Left lung (tissue), 10 donors: ENCODE measurements around the gene HDAC4. TPM values are rescaled to one million over a fixed set of nuclear protein-coding genes. Genes with fewer than 3 reads are reported as not detected.

ENCODE experiments used
- ATAC-seq: fragments of 200-7000 bp; cut with Tn5 transposase; one replicate; pipeline ENCODE4 v1.9.1; 2020; ENCODE audit warnings: moderate library complexity
- DNase-seq, 4 donors: peaks; one replicate each; pipeline ENCODE4 v3.0.0-alpha.2; 2013 to 2020
- H3K27ac ChIP-seq, 2 donors: fragments of 200-600 bp; sonication (generic) in 1 of 2; one replicate each; pipeline versions ENCODE4 v1.5.0 to v1.8.0; 2020 to 2021
- H3K27me3 ChIP-seq, 2 donors: fragments of 200-600 bp; sonication (generic) in 1 of 2; one replicate each; pipeline versions ENCODE4 v1.5.0 to v1.8.0; 2020 to 2021
- H3K36me3 ChIP-seq, 2 donors: fragments of 200-600 bp; sonication (generic) in 1 of 2; one replicate each; pipeline versions ENCODE4 v1.5.0 to v1.8.0; 2020 to 2021
- H3K4me1 ChIP-seq, 2 donors: fragments of 200-600 bp; one replicate each; pipeline ENCODE4 v1.8.0; 2021
- H3K4me3 ChIP-seq, 2 donors: fragments of 200-600 bp; sonication (generic) in 1 of 2; one replicate each; pipeline versions ENCODE4 v1.5.0 to v1.8.0; 2020 to 2021; ENCODE audit warnings: mild to moderate bottlenecking in 1 of 2
- H3K9me3 ChIP-seq, 2 donors: fragments of 200-600 bp; sonication (generic) in 1 of 2; one replicate each; pipeline versions ENCODE4 v1.5.0 to v1.8.0; 2020 to 2021
- intact Hi-C, 2 donors: fragments of 100-400 bp; cut with DNase I; formaldehyde crosslinking; loops; one replicate each; pipeline versions ENCODE4 v1.11.2 to v1.14.2; 2022
- polyA plus RNA-seq, 6 donors: library from polyadenylated mRNA; unstranded; fragments of 120-200 nt; gene quantifications; one replicate each; pipeline ENCODE4 v1.2.1, GENCODE V29; 2013; ENCODE audit not compliant: insufficient read length in 6 of 6
- total RNA-seq, 2 donors: library from RNA; stranded (reverse); fragmentation: NEBNext Ultra II Directional; extraction: Animal tissue kit (Norgen Biotek cat#: 25700); gene quantifications; one replicate each; pipeline ENCODE4 v1.2.1, GENCODE V29; 2021
- TF ChIP-seq, protein P1 (sequence below), 2 donors: fragments of 200-600 bp; sonication (generic) in 1 of 2; IDR thresholded peaks; one replicate each; pipeline versions ENCODE4 v1.5.0 to v1.8.0; 2021; ENCODE audit warnings: antibody characterized with exemption in 2 of 2
- donor health status: DM: no; HTN: yes; CAD: no.
- donor health status: DM: no; HTN: no; CAD: no.

Gene HDAC4
- total and polyA plus RNA-seq, 8 donors = 9.9 to 36.8 (median 12.8) TPM

GRCh38 chr2:239119346-239120126 is 281.3 kb downstream of the HDAC4 start:
- TF ChIP-seq, protein P1, sequence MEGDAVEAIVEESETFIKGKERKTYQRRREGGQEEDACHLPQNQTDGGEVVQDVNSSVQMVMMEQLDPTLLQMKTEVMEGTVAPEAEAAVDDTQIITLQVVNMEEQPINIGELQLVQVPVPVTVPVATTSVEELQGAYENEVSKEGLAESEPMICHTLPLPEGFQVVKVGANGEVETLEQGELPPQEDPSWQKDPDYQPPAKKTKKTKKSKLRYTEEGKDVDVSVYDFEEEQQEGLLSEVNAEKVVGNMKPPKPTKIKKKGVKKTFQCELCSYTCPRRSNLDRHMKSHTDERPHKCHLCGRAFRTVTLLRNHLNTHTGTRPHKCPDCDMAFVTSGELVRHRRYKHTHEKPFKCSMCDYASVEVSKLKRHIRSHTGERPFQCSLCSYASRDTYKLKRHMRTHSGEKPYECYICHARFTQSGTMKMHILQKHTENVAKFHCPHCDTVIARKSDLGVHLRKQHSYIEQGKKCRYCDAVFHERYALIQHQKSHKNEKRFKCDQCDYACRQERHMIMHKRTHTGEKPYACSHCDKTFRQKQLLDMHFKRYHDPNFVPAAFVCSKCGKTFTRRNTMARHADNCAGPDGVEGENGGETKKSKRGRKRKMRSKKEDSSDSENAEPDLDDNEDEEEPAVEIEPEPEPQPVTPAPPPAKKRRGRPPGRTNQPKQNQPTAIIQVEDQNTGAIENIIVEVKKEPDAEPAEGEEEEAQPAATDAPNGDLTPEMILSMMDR (IDR thresholded peaks at IDR 0.05) = no peak
- intact Hi-C loops = no loop called here
- no peak for ATAC-seq

DNA sequence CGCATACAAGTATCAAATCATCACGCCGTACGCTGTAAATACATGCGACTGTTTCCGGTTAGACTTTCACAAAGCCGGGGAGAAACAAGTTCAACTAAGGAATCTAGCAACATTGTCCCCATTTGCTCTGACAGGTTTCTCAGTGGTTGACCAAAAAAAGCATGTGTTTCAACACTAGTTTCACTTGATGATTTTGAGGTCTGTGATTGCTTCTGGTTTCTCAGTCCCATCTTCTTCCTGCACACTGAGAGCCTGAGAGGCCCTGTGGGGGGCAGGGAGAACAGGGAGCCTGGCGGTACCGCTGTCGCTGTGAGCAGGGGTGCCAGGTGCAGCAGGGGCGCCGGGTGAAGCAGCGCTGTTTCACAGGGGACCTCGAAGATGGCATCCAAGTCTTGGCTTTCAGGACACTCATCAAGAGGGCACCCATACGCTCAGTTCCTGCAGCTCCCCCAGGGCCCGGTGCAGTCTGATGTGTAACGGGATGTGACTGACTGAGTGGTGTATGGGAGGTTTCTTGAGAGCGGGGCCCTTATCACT is 282.1 kb downstream of the HDAC4 start:
- TF ChIP-seq, protein P1 (IDR thresholded peaks at IDR 0.05) = no peak

More at GRCh38 chr2:239119346-239120126, 281.3 kb downstream of the HDAC4 start:
- Histone ChIP-seq H3K4me1 (peaks cover 0 to 7% of the 10 kb centered on the region in 2 donors), H3K27ac (no peak overlapping the region), H3K4me3 (no peak overlapping the region), H3K36me3 (peaks cover 0 to 59% of the 10 kb centered on the region in 2 donors), H3K27me3 (no peaks in the 10 kb centered on the region), H3K9me3 (no peaks in the 10 kb centered on the region)
- peak in 1 of 4 donors; percentile 65 for DNase-seq

DNA sequence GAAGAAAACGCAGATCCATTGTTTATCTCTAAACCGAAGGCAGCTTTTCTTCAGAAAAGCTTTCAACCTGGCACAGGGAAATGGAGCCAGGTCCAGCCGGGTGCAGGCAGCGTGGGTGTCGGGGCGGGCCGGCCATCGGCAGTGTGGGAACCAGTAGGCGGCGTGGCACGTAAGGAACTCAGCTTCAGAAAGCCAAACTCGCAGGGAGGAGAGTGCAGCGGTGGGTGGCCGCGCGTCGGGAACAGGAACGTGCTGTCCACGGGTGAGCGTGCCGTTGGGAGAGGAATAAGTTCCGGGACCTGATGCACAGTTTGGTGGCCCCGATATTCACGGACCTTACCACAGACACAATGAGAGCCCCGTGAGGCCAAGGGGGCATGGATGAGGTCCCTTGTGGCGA is 282.6 kb downstream of the HDAC4 start:
- ATAC-seq (no peak), DNase-seq (peak in 1 of 4 donors; percentile 78)
- TF ChIP-seq, protein P1 (IDR thresholded peaks at IDR 0.05) = no peak
- Histone ChIP-seq H3K4me1 (peaks cover 8 to 19% of the 10 kb centered on the region in 2 donors), H3K27me3 (no peaks in the 10 kb centered on the region), H3K9me3 (no peaks in the 10 kb centered on the region), H3K4me3 (no peak overlapping the region), H3K36me3 (peaks cover 0 to 57% of the 10 kb centered on the region in 2 donors), H3K27ac (no peak overlapping the region)
- intact Hi-C loops = no loop called here

More for the DNA sequence above, 282.1 kb downstream of the HDAC4 start:
- Histone ChIP-seq H3K27me3 (no peaks in the 10 kb centered on the region), H3K4me3 (no peak overlapping the region), H3K9me3 (no peaks in the 10 kb centered on the region), H3K36me3 (peaks cover 0 to 60% of the 10 kb centered on the region in 2 donors), H3K4me1 (peaks cover 5 to 14% of the 10 kb centered on the region in 2 donors), H3K27ac (no peak overlapping the region)
- ATAC-seq (no peak), DNase-seq (peak in 1 of 4 donors; percentile 64)
- intact Hi-C loops = no loop called here

- Histone ChIP-seq H3K27ac (no peak overlapping the region), H3K27me3 (no peaks in the 10 kb centered on the region), H3K36me3 (peaks cover 0 to 57% of the 10 kb centered on the region in 2 donors), H3K4me3 (no peak overlapping the region), H3K4me1 (peaks cover 8 to 24% of the 10 kb centered on the region in 2 donors), H3K9me3 (no peaks in the 10 kb centered on the region)
- intact Hi-C loops = no loop called here
- no peak for ATAC-seq
- TF ChIP-seq, protein P1 (IDR thresholded peaks at IDR 0.05) = no peak
- DNase-seq = peak in 1 of 4 donors; percentile 53
Measured at GRCh38 chr2:239117831-239118230, 283.0 kb downstream of the HDAC4 start.
